Lung (tissue), 12 donors: ENCODE data around the gene PDZD8. TPM values are rescaled to one million over a fixed set of nuclear protein-coding genes. Genes with fewer than 3 reads are reported as not detected.
A peak's percentile ranks its signal among the peaks of the same experiment; 100 is the strongest.

Experiments used
- ATAC-seq: fragments of 200-7000 bp; cut with Tn5 transposase; one replicate; pipeline ENCODE4 v1.9.1; 2020; ENCODE audit warnings: moderate number of reproducible peaks; ENCODE audit not compliant: insufficient read depth, low FRiP score
- DNase-seq, 3 donors: peaks; one replicate each; pipeline ENCODE4 v3.0.0-alpha.2; 2013 to 2017
- H3K27ac ChIP-seq, 2 donors: one replicate each; pipeline ENCODE4 v1.5.1; 2013; ENCODE audit warnings: mild to moderate bottlenecking in 2 of 2, moderate library complexity in 2 of 2, control low read depth in 1 of 2, inconsistent platforms in 1 of 2, low read depth in 1 of 2, low read length in 1 of 2
- H3K27me3 ChIP-seq, 3 donors: one replicate each; pipeline ENCODE4 v1.5.1; 2013; ENCODE audit warnings: low read length in 2 of 3; ENCODE audit not compliant: control insufficient read depth in 3 of 3, insufficient read depth in 3 of 3
- H3K36me3 ChIP-seq, 4 donors: one replicate each; pipeline ENCODE4 v1.5.1; 2013; ENCODE audit warnings: low read length in 4 of 4, mild to moderate bottlenecking in 1 of 4, moderate library complexity in 1 of 4; ENCODE audit not compliant: control insufficient read depth in 4 of 4, insufficient read depth in 4 of 4
- H3K4me1 ChIP-seq, 5 donors: one replicate each; pipeline ENCODE4 v1.5.1; 2013; ENCODE audit warnings: low read length in 5 of 5, mild to moderate bottlenecking in 2 of 5, moderate library complexity in 1 of 5; ENCODE audit not compliant: control insufficient read depth in 5 of 5, insufficient read depth in 5 of 5
- H3K4me3 ChIP-seq: one replicate; pipeline ENCODE4 v1.5.1; 2013; ENCODE audit warnings: mild to moderate bottlenecking, control low read depth, moderate library complexity
- H3K9ac ChIP-seq, 2 donors: one replicate each; pipeline ENCODE4 v1.5.1; 2013; ENCODE audit warnings: low read length in 2 of 2, control low read depth in 1 of 2; ENCODE audit not compliant: insufficient read depth in 1 of 2
- H3K9me3 ChIP-seq, 4 donors: one replicate each; pipeline ENCODE4 v1.5.1; 2013; ENCODE audit warnings: low read length in 3 of 4, mild to moderate bottlenecking in 1 of 4, moderate library complexity in 1 of 4; ENCODE audit not compliant: control insufficient read depth in 4 of 4, insufficient read depth in 3 of 4
- WGBS, 2 donors: extraction: QIAGEN DNeasy Blood & Tissue Kit; methylation state at CpG; one replicate each; pipeline ENCODE4 v1.1.7; 2013; 5-methylcytosine and 5-hydroxymethylcytosine counted together
- polyA plus RNA-seq, 2 donors: library from polyadenylated mRNA; stranded (reverse); fragments of 200-250 nt; gene quantifications; one replicate each; pipeline ENCODE4 v1.2.1, GENCODE V29; 2013
- total RNA-seq, 2 donors: library from RNA; depleted of rRNA in 1 of 2; stranded (reverse); fragments of >200 nt in 1 of 2; gene quantifications; one replicate each; pipeline ENCODE4 v1.2.1, GENCODE V29; 2014 to 2021
- TF ChIP-seq, protein P1 (sequence below): IDR thresholded peaks from 2 replicates; pipeline ENCODE4 v1.5.1; 2012; ENCODE audit warnings: mild to moderate bottlenecking; ENCODE audit errors: control extremely low read depth, extremely low read depth
- donor health status: control.
- donor health status: control.
- donor health status: Bipolar disorder and iron deficiency.
- donor health status: healthy.
- donor health status: DM: yes; HTN: yes; CAD: no.

The PDZD8 gene
- total and polyA plus RNA-seq, 4 donors = 3.7 to 32.0 (median 19.3) TPM

GRCh38 chr10:117364110-117364960 lies 10.9 kb downstream of the PDZD8 start:
- Histone ChIP-seq H3K9ac (no peak overlapping the region), H3K4me3 (no peak overlapping the region), H3K27me3 (no peaks in the 10 kb centered on the region), H3K36me3 (no peaks in the 10 kb centered on the region), H3K4me1 (peaks cover 0 to 10% (median 6%) of the 10 kb centered on the region in 5 donors), H3K27ac (no peak overlapping the region), H3K9me3 (no peaks in the 10 kb centered on the region)
- TF ChIP-seq, protein P1, sequence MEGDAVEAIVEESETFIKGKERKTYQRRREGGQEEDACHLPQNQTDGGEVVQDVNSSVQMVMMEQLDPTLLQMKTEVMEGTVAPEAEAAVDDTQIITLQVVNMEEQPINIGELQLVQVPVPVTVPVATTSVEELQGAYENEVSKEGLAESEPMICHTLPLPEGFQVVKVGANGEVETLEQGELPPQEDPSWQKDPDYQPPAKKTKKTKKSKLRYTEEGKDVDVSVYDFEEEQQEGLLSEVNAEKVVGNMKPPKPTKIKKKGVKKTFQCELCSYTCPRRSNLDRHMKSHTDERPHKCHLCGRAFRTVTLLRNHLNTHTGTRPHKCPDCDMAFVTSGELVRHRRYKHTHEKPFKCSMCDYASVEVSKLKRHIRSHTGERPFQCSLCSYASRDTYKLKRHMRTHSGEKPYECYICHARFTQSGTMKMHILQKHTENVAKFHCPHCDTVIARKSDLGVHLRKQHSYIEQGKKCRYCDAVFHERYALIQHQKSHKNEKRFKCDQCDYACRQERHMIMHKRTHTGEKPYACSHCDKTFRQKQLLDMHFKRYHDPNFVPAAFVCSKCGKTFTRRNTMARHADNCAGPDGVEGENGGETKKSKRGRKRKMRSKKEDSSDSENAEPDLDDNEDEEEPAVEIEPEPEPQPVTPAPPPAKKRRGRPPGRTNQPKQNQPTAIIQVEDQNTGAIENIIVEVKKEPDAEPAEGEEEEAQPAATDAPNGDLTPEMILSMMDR = no peak
- ATAC-seq (no peak), DNase-seq (peak in 1 of 3 donors; percentile 32)
- 35 to 50% methylated on average over 6 of the region's 6 CpGs for WGBS, 2 donors

DNA sequence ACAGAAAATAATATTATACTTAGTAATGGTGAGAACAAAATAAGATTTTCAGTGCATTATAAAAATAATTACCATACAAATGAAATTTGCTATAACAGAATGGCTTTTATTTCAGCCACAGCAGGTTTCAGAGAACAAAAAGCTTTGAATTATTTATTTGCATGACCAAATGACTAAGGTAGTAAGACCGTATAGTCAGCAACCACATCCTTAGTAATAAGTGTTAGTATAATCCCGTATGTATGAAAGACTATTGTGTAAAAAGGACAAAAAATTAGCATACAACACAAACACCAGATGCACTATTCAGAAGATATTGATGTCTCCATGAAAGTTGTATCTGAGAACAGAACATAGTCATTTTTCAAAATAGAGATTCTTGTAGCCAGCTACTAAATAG lies 12.2 kb downstream of the PDZD8 start:
- 25 to 54% methylated on average over 2 of the region's 2 CpGs for WGBS, 2 donors
- no peak for ATAC-seq

GRCh38 chr10:117362313-117362712 lies 12.9 kb downstream of the PDZD8 start:
- no peak overlapping the region for H3K9ac ChIP-seq
- H3K4me3 ChIP-seq = no peak overlapping the region
- H3K9me3 ChIP-seq = no peaks in the 10 kb centered on the region
- ATAC-seq = no peak
- H3K27ac ChIP-seq = no peak overlapping the region
- H3K27me3 ChIP-seq = no peaks in the 10 kb centered on the region
- DNase-seq = no peak
- H3K36me3 ChIP-seq = no peaks in the 10 kb centered on the region
- TF ChIP-seq, protein P1 = no peak
- peaks cover 0 to 10% (median 6%) of the 10 kb centered on the region in 5 donors for H3K4me1 ChIP-seq

More for the DNA sequence above, 12.2 kb downstream of the PDZD8 start:
- H3K27ac ChIP-seq = no peak overlapping the region
- no peak overlapping the region for H3K4me3 ChIP-seq
- no peak for DNase-seq
- TF ChIP-seq, protein P1 = no peak
- H3K36me3 ChIP-seq = no peaks in the 10 kb centered on the region
- H3K9ac ChIP-seq = no peak overlapping the region
- H3K4me1 ChIP-seq = peaks cover 0 to 10% (median 6%) of the 10 kb centered on the region in 5 donors
- H3K9me3 ChIP-seq = no peaks in the 10 kb centered on the region
- H3K27me3 ChIP-seq = no peaks in the 10 kb centered on the region
